ENCODE results near the gene GATAD2A.
"Not testable (repeated sequence)": the region's sequence is repeated elsewhere in the genome, so short reads cannot be mapped to it uniquely, and the experiment has no call there.

Gene GATAD2A

GRCh38 chr19:19468424-19469050 is 63.1 kb downstream of the GATAD2A start:
- DNase-seq: no peak

GRCh38 chr19:19470579-19470978 is 65.1 kb downstream of the GATAD2A start:
- no peak for DNase-seq

DNA sequence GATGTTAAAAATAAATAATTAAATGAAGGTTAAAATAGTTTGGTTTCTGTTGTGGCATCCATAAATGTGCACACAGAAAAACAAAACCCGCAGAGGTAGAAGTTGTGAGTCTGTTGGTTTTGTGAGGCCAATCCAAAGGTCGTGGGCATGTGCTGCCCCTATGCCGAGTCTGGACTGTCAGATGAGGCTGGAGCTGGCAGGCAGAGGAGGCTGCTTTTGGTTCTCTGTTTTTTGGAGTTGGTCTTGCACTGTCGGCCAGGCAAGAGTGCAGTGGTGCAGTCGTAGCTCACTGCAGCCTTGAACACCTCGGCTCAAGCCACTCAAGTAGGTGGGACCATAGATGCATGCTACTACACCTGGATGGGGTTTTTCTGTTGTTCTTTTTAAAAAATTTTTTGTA is 66.2 kb downstream of the GATAD2A start:
- DNase-seq: no peak

DNA sequence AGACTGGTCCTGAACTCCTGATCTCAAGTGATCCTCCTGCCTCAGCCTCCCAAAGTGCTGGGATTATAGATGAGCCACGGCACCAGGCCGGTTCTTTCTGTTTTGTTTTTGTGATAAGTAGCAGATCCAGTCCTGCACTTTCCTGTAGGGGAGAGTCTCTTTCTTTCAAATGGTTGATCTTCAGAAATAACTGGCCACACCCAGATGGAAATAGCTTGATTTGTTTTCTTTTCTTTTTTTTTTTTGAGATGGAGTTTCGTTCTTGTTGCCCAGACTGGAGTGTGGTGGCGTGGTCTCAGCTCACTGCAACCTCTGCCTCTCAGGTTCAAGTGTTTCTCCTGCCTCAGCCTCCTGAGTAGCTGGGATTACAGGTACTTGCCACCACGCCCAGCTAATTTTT is 66.6 kb downstream of the GATAD2A start:
- DNase-seq: not testable (repeated sequence)

GRCh38 chr19:19475015-19475765 is 69.7 kb downstream of the GATAD2A start:
- DNase-seq: no peak

DNA sequence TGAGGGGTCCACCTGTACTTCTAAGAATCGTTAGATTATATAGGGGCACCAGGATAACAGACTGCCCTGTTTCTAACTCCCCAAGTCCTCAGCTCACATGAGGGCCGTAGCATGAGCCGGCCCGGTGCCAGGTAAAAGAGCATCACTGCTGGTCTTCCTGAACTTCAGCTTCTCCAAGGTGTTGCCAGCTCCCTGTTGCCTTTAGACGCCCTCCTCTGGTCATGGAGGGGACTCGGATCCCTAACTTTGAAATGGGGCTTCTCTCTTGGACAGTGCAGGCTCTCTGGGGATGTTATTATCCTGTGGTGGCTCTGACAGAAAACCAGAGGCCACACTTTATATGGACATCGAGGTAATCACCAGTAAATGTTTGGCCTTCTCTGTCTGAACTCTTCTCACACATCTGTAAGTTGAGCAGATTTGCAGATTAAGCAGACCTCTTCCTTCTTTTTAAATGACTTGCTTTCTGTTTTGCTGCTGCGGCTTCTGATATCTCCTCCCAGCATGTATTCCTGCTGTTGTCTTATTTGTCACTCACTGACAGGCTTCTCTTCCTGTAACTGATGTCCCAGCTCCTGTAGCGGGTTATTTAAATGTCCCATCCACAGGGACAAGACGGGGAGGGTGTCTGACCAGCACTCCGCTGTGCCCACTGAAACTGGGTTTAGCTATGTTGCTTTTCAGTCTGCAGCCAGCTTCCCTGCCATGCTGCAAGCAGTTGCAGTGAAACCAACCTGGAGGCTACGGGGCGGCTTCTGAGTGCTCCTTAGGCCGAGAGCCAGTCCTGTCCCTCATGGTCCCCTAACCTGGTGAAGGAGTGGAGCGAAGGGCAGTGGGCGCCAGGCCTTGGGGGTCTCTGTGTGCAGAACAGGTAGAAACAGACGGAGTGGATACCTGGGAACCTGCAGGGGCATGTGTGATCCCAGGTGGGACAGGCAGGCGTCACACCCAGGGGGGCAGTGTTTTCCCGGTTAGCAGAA is 70.7 kb downstream of the GATAD2A start:
- DNase-seq: no peak

DNA sequence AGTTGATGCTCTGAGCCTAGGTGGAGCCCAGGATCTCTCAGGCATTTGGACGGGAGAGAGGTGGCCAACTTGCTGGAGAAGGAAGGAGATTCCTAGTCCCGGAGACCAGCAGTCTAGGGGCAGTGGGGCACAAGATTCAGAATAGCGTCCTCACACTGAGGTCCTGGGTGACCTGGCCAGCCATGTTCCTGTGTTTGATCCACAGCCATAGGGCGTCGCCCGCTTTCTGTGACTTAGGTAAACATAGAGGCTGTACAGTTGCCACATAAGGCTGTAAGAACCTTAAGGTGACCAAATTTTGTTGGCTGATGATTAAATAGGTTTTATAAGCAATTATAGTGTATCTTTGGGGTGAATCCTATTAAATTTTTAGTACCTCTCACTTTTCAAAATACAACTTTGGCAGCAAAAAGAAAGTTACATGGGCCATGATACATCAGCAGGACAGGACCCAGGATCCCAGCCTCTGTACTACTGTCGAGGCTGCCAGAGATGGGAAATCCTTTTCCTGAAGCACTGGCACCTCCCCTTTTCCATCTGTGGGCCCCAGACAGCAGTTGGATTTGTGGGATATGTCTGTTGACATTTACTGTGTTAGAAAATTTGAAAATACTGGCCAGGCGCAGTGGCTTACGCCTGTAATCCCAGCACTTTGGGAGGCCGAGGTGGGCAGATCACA is 72.4 kb downstream of the GATAD2A start:
- no peak for DNase-seq

DNA sequence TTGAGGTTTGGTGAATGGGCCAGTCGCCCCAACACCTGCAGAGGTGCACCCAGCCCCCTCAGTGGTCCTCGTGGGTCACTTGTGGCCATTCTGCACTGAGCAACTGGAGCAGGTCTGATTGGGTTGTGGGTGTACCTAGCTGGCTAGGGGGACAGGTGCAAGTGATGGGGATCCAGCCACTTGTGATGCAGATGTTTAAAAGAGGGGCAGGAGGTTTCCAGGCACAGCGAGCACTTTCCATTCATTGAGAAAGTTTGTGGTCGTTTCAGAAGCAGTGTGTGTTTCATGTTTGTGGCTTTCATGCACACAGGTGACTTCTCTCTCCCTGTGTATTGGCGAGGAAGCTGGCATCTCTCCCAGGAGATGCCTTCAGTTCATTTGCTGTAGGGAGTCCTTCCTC is 75.2 kb downstream of the GATAD2A start:
- no peak for DNase-seq

DNA sequence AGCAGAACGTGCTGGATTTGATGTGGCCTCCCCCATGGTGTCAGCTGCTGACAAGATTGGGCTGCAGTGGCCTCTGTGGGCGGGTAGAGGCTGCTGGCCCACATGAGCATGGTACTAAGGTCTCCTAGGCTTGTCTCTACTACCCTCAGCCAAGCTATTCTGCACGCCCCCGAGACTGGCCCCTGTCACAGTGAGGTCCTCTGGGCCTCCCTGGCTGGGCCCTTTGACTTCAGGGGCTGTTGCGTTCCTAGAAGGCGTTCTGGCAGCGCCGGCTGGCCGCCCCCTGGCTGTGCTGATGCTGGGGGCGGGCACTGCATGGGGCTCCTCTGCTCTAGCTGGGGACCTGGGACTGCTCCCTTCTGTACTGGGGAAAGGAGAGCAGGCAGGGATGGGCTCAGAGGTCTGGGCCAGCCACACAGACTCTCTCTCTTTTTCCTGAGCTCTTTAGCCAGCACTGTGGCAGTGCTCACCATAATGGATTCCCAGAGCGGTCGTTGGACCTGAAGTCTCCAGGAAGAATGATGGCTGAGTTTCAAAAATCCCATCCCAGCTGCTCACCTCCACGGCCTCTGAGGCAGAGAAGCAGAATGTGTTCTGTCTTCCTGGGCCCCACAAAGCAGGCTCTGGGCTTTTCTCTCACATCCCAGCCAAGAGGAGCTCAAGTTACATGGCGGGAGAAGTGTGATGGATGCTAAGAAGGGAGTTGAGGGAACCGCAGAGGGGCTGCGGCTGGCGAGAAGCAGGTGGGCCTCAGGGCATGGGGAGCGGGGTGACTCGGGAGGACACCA is 77.5 kb downstream of the GATAD2A start:
- peak; percentile 20 for DNase-seq

GRCh38 chr19:19485161-19485997 is 79.9 kb downstream of the GATAD2A start:
- DNase-seq: peak; percentile 60

GRCh38 chr19:19485998-19486290 is 80.5 kb downstream of the GATAD2A start:
- no peak for DNase-seq

DNA sequence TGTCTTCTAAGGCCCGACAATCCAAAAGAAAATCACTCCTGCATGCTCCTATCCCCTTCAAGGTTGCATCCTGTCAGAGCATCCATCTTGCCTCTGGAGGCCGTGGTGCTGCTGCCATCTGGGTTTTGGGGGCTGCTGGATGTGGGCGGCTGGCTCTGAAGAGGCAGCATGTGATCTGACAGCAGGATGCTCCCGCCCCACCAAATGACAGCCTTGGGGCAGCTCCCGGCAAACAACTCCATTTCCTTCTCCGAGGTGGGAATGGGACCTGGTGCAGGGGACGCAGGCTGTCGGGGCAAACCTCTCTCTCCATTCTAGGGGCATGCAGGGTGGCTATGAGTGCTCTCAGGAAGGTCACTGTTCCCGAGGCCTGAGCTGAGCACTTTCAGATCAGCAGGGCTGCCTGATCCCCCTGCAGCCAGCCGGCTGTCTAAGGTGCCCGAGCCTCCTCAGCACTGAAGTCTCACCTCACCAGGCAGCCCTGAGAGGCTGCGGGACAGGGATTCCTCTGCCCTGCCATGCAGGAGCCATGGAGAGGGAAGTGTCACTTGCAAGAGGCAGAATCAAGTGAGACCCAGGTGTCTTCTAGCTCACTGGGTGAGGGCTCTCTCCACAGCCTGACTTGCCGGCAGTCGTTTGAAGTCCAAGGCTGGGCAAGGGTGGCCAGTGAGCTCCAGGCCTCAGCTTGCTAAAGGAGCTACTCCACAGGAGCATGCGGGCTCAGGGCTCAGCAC is 81.0 kb downstream of the GATAD2A start:
- no peak for DNase-seq

GRCh38 chr19:19487077-19487949 is 81.8 kb downstream of the GATAD2A start:
- no peak for DNase-seq

DNA sequence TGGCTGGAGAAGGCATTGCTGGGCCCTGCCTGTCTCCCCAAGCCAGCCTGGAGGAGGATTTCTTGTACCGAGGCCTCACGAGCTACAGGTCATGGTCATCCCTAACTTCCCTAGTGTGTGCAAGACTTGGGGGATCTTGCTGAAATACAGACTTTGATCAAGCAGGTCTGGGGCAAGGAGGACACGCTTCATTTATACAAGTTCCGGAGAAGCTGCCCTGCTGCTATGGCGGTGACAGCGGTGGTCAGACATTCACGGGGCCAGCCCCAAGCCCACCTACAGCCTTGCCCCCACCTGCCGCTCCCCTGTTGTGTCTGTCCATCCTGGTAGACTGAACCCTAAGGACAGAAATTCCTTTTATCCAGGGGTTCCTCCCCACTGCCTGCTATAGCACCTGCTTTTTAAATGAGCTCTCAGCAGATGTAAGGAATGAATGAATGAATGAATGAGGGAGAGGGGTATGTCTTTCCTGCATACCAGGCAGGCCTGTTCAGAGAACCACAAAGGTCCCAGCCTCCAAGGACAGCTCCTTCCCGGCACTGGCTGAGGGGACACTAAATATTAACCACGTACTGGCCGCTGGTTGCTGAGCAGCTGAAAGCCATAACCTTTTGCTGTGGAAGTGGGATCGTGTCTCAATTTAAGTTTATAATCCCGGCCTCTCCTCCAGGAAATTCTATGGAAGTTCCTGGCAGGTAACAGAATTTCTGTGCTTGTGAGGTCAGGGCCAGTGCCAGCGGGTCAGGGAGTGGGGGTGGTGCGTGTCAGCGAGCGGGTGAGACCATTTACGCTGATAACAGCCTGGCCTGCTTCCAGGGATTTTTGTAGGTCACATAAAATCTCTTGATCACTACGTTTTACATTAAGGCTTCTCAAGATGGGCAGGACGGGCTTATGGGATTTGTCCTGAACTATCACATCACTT is 82.7 kb downstream of the GATAD2A start:
- DNase-seq: peak; percentile 18

DNA sequence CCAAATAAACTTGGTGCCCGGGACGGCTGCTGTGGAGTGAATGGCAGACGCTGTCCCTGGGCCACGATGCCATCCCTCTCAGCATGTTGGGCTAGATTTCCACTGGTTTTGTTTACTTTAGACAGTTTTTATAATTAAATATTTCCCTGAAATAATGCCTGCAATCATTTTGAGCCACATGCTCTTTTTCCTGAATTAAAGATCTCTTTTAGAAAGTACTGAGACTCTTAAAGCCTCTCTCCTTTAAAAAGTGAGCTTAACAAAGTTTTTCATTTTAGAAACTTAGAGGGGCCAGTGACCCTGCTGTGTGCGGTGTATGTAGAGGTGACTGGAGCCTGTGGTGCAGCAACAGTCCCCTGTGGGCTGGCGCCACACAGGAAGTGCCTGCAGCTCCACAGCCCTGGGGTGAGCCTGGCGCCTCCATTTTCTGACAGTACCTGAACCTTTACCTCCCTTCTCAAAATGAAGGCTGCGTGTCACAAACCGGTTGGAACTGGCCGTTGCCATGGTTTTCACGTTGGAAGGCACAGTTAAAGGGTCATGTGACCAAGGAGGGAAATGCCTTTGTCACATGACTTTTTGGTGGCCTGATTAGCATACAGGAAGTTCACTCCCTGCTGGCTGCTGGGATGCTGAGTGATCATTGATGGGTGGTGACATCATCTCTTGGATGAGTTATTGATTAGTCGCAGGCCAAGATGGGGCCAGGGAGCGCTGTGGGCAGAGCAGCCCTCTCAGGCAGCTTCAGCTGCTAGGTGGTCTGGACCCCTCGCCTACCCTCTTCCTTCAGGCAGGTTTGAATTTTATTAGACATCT is 83.6 kb downstream of the GATAD2A start:
- DNase-seq: peak; percentile 98

DNA sequence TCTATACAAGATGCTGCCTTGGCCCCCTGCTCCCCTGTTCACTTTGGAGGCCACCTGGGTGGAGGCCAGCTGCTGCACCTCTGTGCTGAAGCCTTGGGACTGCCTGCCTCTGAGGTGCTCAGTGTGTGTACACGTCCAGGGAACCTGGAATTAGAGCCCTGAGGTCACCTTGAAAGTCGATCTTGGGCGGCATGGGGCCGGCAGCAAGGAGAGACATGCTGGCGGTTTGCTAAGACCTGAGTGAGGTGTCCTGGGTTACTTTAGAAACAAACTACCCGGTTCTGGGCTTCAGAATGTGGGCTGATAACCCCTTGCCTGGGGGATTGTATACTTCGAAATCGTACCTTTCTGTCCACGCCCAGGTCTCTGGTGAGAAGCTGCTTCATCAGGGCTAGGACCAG is 84.3 kb downstream of the GATAD2A start:
- DNase-seq: no peak

DNA sequence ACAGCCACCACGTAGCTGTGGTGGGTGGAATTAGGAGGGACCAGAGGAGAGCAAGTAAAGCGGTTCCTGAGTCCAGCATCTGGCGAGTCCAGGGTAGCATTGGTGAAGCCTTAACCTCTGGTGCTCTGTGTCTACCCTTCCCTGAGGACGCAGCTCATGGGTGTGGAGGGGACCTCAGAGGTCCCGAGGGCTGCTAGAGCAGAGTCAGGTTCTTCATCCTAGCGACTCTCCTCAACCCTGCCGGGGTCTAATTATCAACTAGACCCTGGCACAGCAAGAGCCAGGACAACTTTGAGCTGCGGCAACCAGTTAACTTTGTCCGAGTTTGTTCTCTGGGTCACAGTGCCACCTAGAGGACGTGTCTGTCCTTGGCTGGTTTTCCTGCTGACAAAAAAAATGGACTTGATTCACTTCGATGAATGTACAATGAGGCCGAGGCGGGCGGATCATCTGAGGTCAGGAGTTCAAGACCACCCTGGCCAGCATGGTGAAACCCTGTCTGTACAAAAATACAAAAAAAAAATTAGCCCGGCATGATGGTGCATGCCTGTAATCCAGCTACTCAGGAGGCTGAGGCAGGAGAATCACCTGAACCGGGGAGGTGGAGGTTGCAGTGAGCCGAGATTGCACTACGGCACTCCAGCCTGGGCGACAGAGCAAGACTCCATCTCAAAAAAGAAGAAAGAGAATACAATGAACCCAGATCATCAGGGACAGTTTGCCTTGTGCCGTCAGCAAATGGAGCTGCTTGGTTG is 84.9 kb downstream of the GATAD2A start:
- DNase-seq: peak; percentile 82

Measured in fibroblast of skin of right biceps (primary cell).